Ecto neural progenitor cell (in vitro differentiated cells): ENCODE measurements around the gene VPS13D.

ENCODE experiments used
- DNase-seq: peaks from one replicate; pipeline ENCODE4 v3.0.0-alpha.2; 2018; ENCODE audit warnings: low spot score

The VPS13D gene

DNA sequence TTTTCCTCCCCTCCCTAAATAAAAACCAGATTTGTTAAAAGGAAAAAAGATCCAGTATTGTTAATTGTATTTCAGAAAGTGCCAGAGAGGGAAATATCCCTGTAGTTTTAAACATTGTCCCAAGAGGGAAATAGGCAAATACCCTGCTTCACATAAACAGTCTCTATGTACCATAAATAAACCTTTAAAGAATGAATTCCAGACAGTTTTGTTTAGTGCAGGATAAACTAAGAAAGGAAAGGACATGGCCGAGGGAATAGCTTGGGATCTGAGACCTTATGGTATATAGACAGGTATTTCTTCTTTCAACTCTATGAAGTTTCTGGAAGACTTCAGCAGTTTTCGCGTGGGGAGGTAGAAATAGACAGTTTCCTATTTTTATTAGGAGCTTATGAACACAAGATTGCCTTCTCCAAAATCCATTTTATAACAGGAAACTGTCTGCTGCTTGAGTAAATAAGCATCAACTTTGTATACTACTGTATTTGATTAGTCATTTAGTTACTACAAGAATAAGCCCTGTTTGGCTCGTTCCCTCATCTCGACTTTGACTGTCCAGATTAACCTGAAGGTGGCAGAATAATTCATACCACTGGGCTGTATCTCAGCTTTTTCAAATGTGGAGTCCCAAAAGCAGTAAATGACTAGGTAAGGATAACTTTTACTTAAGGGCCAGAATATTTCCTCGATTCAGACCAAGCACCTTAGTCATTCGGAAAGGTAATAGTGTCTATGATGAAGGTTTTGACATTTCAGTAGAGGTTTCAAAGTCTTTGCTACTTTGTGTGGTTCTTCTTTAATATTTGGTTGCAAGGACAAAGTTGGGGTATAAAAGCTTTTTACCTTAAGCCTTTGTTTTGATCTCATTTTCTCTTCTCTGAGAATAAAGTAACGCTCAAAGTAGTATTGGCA lies 177.5 kb downstream of the VPS13D start:
- no peak for DNase-seq

DNA sequence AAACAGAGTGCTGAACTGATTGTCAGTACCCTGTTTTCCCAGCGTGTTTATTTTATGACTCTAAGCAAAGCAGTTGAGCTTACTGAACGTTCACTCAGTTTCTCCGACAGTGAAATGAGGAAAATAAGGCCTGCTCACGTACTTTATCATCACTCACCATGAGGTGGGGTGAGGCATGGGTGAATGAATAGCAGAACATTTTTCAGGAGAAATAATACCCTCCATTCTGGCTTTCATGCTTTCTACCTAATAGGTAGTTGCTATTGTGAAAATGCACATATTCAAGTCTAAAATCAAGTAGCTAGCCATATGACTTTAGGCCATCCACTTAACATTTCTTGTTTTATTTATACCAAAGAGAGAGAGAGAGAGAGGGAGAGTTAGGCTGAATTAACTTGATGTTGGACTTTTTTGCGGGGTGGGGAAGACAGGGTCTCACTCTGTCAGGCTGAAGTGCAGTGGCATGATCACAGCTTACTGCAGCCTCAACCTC lies 178.2 kb downstream of the VPS13D start:
- DNase-seq = no peak

DNA sequence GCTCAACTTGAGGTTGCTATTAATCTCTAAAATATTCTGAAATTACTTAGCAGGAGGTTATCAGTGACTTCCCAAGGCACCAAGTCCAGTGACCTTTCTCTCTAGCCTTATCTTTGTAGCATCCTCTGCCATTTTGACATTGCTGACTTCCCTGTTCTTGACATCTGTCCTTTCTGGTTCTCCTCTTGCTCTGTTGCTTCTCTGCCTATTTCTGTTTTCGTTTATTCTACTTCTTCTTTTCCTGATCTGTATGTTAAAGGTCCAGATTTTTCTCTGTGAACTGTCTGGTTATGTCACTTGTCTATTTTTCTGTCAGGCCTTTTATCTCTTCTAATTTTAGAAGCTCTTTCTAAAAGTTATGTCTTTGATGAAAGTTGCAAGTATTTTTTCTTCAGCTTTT lies 178.8 kb downstream of the VPS13D start:
- no peak for DNase-seq

DNA sequence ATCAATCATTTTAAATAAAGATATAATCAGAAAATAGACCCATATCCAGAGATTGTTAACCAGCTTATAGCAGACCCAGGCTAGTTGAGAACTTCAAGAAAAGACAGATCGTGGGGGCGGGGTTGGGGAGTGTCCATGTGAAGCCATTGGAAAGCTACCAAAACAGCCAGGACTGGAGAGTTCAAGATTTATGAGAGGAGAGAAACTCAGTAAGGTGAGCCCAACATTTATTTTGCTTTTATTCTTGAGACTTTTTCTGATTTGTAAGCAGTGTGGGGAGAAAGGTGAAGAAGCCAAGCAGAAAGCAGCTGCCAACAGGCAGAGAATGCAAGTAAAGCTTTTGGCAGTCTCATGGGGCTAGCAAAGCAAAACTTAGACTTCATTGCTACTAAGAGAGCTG lies 179.9 kb downstream of the VPS13D start:
- no peak for DNase-seq

DNA sequence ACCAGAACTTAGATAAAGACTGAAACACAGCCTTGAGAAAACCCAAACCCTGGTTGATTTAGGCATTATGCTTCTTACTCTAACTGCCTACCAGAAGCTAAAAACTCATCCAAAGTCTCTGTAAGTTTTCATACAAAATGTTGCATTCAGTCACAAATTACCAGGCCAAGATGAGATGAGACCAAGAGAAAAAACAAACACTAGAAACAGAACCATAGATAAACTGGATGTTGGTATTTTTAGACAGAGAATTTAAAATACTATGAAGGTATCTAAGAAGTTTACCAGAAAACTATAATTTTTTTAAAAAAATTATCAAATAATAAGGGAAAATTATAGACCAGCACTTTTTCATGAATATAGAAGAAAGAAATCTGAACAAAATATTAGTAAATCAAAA lies 180.5 kb downstream of the VPS13D start:
- no peak for DNase-seq

DNA sequence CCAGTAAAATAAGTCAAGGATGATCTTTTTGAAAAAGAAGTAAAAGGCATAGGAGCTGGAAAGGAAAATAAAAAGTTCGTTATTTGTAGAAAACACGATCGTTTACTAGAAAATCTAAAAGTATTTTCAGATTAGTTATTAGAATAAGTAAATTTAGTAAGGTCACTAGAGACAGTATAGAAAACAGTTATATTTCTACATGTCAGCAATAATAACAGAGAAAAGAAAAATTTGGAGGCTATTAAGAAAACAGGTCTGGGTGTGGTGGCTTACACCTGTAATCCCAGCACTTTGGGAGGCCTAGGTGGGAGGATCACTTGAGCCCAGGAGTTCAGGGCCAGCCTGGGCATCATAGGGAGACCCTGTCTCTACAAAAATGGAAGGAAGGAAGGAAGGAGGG lies 181.3 kb downstream of the VPS13D start:
- no peak for DNase-seq

DNA sequence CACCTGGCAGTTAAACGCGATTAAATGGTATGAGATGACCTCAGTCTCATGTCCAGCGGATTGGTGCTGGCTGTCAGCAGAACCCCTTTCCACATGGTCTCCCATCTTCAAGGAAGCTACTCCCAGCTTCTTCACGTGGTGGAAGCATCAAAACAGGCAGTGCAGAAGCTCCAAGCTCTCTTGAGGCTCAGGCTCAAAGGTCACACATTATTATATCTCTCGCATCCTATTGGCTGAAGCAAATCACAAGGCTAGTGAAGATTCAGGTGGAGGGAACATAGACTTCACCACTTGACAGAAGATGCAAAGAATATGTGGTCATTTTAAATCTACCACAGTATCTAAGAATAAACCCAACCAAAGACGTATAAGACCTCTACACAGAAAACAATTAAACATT lies 181.9 kb downstream of the VPS13D start:
- no peak for DNase-seq

DNA sequence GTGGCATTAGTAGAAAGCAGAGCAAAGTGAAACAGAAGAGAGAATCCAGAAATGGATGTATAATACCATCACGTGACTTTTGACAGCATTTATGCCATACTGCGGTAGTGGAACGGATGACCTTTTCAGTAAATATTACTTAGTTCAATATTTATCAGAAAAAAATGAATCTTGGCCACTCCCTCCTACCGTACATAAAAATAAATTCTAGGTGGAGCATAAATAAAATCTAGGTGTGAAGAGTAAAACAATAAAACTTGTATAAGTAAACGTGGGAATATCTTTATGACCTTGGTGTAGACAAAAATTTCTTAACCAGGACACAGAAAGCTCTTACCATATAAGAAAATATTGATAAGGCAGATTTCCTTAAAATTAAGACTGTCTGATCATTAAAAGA lies 182.6 kb downstream of the VPS13D start:
- no peak for DNase-seq

DNA sequence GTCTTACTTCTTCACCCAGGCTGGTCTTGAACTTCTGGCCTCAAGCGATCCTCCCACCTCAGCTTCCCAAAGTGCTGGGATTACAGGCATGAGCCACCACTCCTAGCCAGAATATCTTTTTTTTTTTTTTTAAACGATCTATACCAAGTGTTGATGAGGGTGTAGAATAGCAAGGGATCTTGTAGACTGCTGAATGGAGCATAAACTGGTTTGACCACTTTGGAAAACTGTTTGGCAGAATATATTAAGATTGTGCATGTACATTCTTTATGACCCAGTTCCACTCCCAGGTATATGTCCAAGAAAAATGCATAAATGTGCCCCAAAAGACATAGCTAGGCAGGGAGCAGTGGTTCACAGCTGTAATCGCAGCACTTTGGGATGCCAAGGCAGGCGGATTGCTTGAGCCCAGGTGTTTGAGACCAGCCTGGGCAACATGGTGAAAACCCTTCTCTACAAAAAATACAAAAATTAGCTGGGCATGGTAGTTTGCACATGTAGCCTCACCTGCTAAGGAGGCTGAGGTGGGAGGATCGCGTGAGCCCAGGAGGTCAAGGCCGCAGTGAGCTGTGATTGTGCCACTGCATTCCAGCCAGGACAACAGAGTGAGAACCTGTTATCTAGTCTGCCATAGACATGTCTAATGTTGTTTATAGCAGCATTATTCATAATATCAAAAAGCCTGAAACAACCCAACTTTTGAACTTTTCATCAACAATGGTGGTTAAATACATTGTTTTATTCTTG lies 184.0 kb downstream of the VPS13D start:
- no peak for DNase-seq

DNA sequence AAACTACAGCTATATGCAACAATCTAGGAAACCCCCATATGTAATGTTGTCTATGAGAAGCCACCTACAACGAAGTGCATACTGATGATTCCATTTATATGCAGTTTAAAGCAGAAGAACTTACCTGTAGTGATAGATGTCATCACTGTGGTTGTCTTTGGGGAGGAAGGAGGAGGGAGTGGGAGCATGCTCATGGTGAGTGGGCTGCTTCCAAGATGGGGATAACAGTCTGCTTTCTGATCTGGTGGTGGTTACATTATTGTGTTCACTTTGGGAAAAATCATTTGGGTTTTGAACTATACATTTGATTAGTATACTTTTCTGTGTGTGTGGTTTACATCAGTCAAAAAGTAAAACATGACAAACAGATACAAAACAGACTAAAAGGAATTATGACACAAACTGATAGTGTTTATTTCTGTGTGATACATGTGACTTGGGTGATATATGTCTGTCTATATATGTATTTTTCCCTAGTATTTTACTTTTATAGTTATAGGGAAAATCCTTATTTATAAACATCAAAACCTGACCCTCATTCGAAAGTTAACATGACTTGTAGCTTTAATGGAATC lies 184.7 kb downstream of the VPS13D start:
- DNase-seq = no peak

DNA sequence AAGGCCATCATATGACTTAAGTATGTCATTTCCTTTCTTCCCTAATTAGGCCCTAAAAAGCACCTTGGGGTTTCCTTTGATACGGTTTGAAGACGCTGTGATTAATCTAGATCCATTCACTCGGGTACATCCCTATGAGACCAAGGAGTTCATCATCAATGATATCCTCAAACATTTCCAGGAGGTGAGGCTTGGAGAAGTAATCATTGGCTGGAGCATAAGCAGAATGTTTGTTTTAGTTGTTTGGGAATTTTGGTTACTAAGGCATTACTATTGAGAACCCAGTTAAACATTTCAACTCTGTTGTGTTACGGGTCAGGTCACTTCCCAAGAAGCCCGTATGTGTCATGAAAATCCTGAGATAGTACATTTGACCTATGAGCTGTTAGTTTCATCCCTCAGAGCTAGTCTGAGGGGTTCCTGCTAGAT lies 185.2 kb downstream of the VPS13D start:
- no peak for DNase-seq

DNA sequence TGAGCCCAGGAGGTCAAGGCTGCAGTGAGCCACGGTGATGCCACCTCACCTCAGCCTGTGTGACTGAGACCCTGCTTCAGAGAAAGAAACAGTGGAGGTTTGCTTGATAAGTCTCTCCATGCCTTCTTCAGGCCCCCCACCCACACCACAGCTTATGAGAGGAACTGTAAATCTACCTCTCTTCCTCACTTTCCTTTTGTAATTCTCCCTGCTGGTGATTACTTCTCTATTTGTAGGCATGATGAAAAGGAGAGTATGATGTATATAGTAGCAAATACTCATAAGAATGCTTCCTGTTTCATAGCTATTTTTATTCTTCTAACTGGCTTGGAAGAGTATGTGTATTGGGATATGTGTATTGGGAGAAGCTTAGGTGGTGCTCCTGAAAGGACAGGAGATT lies 186.3 kb downstream of the VPS13D start:
- DNase-seq = no peak

DNA sequence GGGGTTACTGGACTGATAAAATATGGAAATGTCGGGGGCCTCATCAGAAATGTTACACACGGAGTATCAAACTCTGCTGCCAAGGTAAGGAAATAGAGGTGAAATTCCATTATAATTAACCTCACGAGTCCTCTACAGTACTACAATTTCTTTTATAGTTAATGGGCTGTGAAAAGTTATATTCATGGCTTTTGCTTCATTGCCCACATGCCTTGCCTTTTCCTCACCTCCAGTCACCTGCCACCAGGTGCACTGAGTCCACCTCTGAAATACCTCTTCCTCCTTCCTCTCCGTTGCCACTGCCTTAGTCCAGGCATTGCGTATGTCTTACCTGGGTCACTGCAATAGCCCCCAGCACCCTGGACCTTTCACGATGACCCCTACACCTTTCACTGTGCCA lies 186.9 kb downstream of the VPS13D start:
- no peak for DNase-seq

DNA sequence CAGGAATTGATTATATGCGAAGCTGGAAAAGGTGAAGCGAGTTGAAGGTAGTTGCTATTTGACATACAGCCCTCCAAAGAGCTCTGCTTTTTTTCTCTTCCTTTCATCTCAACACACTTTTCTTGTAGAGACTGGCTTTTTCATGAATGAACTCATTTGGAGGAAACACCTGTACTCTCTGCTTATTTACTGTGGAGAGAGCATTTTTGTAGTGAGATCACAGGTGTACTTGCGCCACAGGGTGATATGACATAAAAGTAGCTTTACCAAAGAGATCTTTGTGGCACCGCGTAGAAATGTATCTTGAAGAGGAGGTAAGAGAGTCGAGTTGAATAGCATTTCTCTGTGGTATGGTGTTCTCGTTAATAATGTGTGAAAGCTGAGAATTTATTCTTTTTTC lies 187.6 kb downstream of the VPS13D start:
- DNase-seq = no peak

DNA sequence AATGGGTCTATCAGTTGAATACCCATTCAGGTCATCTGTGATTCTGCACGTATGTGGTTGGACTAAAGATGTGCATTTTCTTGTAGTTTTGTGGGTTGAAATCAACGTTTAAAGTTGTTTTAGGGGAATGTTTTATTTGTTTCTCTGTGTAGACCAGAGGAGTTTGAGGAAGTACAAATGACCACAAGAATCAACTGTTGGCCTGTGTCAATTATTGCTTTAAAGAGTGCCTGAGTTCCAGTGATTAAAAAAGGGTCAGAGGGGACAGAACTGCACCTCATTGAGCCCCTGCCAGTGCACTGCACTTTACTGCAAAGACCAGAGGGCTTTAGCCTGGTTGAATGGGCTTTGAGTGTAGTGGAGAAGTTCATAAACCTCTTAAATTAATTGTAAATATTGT lies 190.3 kb downstream of the VPS13D start:
- no peak for DNase-seq

DNA sequence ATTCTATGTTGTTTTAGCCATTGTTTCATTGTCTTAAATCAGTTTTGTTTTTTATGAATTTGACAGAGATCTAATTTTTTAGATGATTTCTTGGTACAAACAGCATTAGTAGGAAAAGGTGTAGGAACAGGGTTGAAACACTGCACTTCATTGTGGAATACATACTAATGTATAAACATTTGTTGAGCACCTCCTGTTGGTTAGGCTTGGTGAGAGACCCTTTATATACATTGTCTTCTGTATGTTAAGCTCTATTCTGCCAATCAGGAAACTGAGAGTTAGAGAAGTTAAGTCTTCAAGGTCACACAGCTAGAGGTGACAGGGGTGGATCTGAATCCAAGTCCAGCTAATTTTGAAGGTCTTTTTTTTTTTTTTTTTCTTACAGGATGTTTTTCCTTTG lies 192.7 kb downstream of the VPS13D start:
- DNase-seq = no peak

DNA sequence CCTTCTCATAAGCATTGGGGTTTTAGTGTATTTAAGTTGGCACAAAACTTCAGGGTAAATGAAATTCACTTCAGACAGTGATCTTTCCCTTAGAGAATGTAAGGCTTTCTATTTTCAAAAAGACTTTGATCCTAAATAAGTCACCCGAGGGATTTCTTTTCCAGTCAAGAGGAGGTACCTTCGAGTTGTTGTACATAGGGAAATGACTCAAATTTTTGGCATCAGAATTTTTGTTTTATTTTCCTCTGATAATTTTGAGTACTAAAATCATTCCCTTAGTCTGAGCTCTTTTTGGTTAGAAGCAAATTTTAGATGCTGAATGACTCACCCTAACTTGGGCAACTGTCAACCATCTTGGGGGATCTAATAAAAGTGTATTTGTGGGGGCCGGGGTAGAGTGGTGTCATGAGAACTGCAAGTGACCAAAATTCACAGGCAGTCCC lies 194.3 kb downstream of the VPS13D start:
- no peak for DNase-seq

DNA sequence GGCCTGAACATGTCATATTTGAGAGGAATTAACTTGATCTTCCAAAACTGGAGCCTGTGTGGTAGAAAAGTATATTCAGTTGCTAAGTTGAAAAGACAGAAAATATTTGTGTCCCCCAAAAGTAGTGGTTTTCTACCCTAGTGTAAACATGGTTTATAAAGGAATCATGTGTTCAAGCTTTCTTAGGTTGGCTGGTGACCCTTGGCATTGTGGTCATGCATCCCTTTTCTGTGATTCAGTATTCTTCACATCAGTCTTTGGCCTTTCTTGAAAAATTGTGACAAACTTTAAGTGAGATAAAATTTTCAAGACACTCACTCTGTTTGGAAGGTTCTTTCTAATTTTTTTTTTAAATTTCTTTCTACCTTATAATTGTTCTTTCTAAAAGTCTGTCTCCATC lies 195.0 kb downstream of the VPS13D start:
- no peak for DNase-seq

DNA sequence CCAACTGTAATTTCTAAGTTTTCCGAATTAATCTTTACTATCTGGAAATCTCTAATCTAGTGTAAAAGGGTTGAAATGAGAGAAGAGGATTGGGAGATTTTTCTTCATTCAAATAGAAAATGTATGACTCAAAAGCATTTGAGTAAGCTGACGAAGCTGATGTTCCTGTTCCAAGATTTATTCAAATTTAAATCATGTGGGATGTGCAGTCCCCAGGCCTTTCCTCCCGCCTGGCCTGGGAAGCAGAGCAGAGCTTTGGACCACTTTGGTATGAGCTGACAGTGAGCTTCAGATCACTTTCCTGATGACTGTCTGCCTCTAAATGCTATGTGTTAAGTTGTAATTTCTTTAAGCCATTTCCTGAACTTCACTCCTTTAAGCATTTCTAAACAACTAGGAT lies 196.2 kb downstream of the VPS13D start:
- no peak for DNase-seq

DNA sequence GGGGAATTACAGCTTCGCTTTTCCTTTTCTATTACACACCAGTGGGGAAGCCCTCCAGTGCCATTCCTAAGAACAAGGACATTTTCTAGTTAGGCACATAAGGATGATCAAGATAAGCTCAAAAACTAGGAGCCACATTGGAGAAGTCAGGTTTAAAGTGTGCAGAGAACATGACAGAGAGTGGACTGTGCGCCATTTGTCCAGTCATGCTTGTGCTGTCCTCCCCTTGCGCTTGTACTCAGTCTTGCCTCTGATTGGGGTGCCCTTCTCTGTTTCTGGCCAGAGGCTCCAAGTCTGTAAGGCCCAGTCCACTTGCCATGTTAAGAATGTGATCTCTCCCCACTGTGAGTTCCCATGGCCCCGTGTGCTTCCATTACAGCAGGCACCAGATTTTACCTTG lies 198.5 kb downstream of the VPS13D start:
- DNase-seq = no peak

DNA sequence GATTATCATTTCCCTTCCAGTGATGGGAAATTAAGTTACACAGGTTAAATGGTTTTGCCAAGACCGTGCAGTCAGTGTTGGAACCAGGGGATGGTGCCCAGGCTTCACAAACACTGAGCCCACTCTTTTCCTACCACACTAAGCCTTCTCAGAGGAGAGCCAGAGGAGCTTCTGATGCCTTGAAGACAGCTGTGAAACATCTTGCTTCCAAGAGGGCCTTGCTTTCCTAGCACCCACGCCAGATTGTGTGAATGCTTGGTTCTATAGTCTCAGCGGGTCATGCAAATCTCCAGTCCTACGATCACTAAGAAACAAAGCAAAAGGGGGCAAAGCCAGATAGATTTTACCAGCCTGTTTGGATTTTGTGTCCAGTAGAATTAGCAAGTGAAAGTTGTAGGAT lies 200.7 kb downstream of the VPS13D start:
- no peak for DNase-seq

DNA sequence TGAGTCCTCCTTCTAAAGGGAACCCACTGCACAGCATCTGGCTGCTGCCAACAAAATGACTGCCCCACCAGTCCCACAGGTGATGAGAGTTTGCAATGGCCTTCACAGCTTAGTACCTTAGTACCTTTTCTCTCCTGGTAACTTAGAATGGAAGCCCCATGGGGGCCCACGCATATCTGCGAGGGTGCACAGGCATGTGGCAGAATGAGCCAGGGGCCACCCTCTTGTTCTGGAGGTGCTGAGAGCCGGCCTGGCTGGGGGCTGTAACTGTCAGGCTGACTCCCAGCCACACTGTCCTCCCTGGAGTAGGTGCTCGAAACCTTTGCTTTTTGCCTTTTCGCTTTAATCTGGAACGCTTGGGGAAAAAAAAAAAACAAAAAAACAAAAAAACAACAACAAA lies 203.1 kb downstream of the VPS13D start:
- DNase-seq = no peak
